Fibroblast of peridontal ligament (primary cell): ENCODE measurements around the gene GNA14.
A peak's percentile ranks its signal among the peaks of the same experiment; 100 is the strongest.
"Not testable (repeated sequence)": the region's sequence is repeated elsewhere in the genome, so short reads cannot be mapped to it uniquely, and the experiment has no call there.

Experiments
- DNase-seq: peaks from one replicate; pipeline ENCODE4 v3.0.0-alpha.2; 2010; ENCODE audit errors: extremely low read depth

The GNA14 gene

GRCh38 chr9:77403239-77403638 lies 244.9 kb downstream of the GNA14 start:
- DNase-seq, result peak; percentile 8

- DNase-seq, result peak; percentile 61
Observed at GRCh38 chr9:77402286-77402685, 245.8 kb downstream of the GNA14 start.

DNA sequence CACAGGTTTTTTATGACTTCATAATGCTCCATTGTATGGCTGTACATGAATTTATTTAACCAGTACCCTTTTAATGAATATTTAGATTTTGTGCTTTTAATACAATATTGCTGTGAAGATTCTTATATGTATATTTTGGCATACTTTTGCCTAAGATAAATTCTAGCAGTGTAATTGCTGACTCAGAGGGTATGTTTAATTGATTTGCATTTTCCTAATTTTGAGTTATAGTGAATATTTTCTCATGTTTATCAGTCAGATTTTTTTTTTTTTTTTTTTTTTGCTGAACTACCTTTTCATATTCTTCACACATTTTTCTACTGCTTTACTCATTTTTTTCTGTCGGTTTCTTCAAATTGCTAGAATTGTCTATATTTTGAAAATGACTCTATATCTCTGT lies 248.2 kb downstream of the GNA14 start:
- DNase-seq, result no peak

DNA sequence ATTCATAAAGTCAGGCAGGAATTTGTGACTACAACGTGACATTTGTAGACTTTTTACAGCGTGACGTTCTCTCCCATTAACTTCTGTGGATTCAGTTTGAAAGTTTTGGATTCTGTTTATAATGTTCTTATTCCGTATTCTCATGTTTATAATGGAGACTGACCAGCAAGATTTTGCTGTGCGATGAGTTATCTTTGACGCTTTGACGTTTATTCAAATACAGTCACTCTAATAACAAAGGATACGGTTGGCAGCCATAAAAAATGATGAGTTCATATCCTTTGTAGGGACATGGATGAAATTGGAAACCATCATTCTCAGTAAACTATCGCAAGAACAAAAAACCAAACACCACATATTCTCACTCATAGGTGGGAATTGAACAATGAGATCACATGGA lies 249.5 kb downstream of the GNA14 start:
- DNase-seq, result not testable (repeated sequence)

GRCh38 chr9:77392328-77392727 lies 255.8 kb downstream of the GNA14 start:
- DNase-seq, result no peak

DNA sequence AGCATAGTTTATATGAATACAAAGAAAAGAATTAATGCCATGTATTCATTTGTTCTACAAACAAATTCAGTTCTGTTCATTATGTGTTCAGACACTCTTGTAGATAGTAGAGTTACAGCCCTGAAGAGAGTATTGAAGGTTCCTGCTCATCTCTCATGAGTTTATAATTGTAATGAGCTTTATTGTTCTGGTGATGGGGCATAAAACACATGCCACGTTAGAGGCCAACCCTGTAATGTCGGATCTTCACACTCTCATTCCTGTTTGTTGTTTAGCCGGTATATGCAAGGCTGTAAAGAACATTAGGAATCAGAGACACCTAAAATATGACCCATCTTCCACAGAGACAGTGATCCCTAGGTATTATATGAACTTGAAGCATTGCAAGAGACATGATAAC lies 256.3 kb downstream of the GNA14 start:
- no peak for DNase-seq

GRCh38 chr9:77386187-77386586 lies 261.9 kb downstream of the GNA14 start:
- peak; percentile 78 for DNase-seq

GRCh38 chr9:77384406-77384805 lies 263.7 kb downstream of the GNA14 start:
- DNase-seq, result peak; percentile 92

DNA sequence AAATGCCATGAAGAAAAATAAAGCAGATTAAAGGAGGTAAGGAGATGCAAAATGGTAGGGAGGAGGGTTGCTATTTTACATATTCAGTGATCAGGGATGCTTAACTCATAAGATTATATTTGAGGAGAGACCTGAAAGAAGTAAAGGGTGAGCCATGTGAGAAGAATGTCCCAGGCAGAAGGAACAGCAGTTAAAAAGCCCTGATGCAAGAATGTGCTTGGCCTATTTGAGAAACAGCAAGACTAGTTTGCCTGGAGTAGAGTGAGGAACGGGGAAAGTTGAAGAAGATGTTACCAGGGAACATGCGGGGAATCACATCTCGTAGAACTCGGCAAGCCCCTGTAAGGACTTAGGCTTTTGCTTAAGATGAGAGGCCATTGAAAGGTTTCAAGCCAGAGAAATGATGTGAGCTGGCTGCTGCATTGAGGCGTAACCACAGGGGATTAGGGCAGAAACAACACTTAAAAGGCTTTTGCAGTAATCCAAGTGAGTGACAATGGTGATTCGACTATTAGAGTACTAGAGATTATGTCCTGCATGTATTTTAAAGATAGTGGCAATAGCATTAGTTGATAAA lies 272.1 kb downstream of the GNA14 start:
- DNase-seq, result peak; percentile 9

GRCh38 chr9:77374266-77374665 lies 273.9 kb downstream of the GNA14 start:
- peak; percentile 33 for DNase-seq
